ENCODE measurements around the gene C1GALT1.

The C1GALT1 gene

GRCh38 chr7:7157177-7157886 lies 25.0 kb upstream of the C1GALT1 start:
- peak; percentile 65 for DNase-seq (ENCODE audit: low read depth)
- peak overlapping the region; percentile 32; the same call in 1 of the 2 replicates for H3K4me3 ChIP-seq (ENCODE audit: low read depth, low read length)

DNA sequence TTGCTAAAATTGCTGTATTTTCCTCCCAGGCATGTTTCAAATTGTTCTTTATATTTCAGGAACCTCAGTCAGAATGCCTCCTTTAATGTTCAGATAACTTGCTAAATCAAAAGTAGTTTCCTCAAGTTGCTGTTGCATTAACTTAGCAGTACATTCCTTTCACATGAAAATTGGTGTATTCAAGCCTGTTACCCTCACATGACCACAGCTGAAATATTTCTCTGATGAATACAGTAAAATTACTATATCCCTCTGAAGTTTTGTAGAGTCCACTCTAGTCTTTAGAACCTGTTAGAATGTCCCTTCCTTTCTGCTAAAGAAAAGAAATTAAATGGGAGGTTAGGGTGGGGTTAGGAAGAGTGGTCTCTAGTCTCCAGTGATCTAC lies 24.5 kb upstream of the C1GALT1 start:
- TF ChIP-seq, protein P1, sequence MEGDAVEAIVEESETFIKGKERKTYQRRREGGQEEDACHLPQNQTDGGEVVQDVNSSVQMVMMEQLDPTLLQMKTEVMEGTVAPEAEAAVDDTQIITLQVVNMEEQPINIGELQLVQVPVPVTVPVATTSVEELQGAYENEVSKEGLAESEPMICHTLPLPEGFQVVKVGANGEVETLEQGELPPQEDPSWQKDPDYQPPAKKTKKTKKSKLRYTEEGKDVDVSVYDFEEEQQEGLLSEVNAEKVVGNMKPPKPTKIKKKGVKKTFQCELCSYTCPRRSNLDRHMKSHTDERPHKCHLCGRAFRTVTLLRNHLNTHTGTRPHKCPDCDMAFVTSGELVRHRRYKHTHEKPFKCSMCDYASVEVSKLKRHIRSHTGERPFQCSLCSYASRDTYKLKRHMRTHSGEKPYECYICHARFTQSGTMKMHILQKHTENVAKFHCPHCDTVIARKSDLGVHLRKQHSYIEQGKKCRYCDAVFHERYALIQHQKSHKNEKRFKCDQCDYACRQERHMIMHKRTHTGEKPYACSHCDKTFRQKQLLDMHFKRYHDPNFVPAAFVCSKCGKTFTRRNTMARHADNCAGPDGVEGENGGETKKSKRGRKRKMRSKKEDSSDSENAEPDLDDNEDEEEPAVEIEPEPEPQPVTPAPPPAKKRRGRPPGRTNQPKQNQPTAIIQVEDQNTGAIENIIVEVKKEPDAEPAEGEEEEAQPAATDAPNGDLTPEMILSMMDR (IDR thresholded peaks at IDR 0.05; ENCODE audit: low read depth, low read length, missing control alignments) = no peak
- no peak for DNase-seq (ENCODE audit: low read depth)
- peak overlapping the region; percentile 23; the same call in 1 of the 2 replicates for H3K4me3 ChIP-seq (ENCODE audit: low read depth, low read length)

More at GRCh38 chr7:7157177-7157886, 25.0 kb upstream of the C1GALT1 start:
- TF ChIP-seq, protein P1 (IDR thresholded peaks at IDR 0.05; ENCODE audit: low read depth, low read length, missing control alignments) = no peak

- DNase-seq (ENCODE audit: low read depth) = no peak
- H3K4me3 ChIP-seq (ENCODE audit: low read depth, low read length) = no peak overlapping the region; the same call in 1 of the 2 replicates
- TF ChIP-seq, protein P1 (IDR thresholded peaks at IDR 0.05; ENCODE audit: low read depth, low read length, missing control alignments) = no peak
These were observed 23.2 kb upstream of the C1GALT1 start for GRCh38 chr7:7159063-7159658.

DNA sequence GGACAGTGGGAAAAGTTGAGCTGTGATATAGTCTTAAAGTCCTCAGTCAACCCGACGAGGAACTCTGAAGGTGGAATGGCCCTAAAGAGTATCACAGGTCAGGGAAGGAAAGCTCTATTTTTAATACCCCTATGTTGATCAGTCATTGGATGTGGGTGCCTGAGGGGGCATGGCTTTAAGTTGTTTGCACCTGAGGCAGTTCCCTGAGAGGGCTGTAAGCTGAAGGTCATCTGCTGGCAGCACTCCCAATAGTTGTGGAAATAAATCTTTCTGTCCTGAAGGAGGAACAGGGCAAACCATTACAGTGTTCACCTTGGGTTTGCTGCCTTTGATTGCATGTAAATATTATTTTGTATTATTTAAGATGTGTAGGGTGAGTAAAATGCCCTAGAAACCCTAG lies 17.8 kb upstream of the C1GALT1 start:
- no peak overlapping the region for H3K4me3 ChIP-seq (ENCODE audit: low read depth, low read length)
- no peak for DNase-seq (ENCODE audit: low read depth)
- TF ChIP-seq, protein P1 (IDR thresholded peaks at IDR 0.05; ENCODE audit: low read depth, low read length, missing control alignments) = no peak

GRCh38 chr7:7165372-7165771 lies 17.0 kb upstream of the C1GALT1 start:
- no peak for DNase-seq (ENCODE audit: low read depth)
- TF ChIP-seq, protein P1 (IDR thresholded peaks at IDR 0.05; ENCODE audit: low read depth, low read length, missing control alignments) = no peak
- no peak overlapping the region for H3K4me3 ChIP-seq (ENCODE audit: low read depth, low read length)

DNA sequence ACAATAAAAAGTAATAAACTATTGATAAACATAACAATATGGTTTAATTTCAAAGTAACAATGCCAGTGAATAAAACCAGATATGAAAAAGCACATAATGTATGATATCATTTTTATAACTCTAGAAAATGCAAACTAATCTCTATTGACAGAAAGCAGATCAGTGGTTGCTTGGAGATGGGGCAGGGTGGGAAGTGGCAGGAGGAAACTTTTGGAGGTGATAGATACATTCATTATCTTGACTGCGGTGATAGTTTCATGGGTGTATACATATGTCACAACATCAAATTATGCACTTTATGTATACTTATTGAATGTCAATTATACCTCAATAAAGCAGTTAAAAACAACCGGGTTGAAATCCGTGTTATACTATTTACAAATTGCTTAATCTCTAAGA lies 16.0 kb upstream of the C1GALT1 start:
- DNase-seq (ENCODE audit: low read depth) = no peak
- no peak overlapping the region for H3K4me3 ChIP-seq (ENCODE audit: low read depth, low read length)
- TF ChIP-seq, protein P1 (IDR thresholded peaks at IDR 0.05; ENCODE audit: low read depth, low read length, missing control alignments) = no peak
